Measurements from ENCODE around the gene CDK10. TPM values are rescaled to one million over a fixed set of nuclear protein-coding genes. Genes with fewer than 3 reads are reported as not detected.

The CDK10 gene
- polyA plus RNA-seq, 1 donor from 2014 or later: 126 TPM

GRCh38 chr16:89655062-89655643 lies 31.3 kb upstream of the CDK10 start:
- H3K4me3 ChIP-seq (ENCODE audit: low read length): no peak overlapping the region
- H3K36me3 ChIP-seq (ENCODE audit: insufficient read depth, low read length): peaks cover 1% of the 10 kb centered on the region
- H3K27ac ChIP-seq (ENCODE audit: low read length): no peak overlapping the region
- H3K9me3 ChIP-seq (ENCODE audit: low read length): no peaks in the 10 kb centered on the region
- H3K9ac ChIP-seq (ENCODE audit: low read length): no peak overlapping the region
- TF ChIP-seq MXI1 (conservative IDR thresholded peaks at IDR 0.05; ENCODE audit: poor library complexity, severe bottlenecking) (no peak), RAD21 (conservative IDR thresholded peaks at IDR 0.05) (no peak), EZH2 (IDR thresholded peaks at IDR 0.05; ENCODE audit: borderline replicate concordance, insufficient read depth, low read length, poor library complexity, severe bottlenecking) (no peak), REST (IDR thresholded peaks at IDR 0.05; ENCODE audit: borderline replicate concordance) (no peak), POLR2AphosphoS5 (IDR thresholded peaks at IDR 0.05) (no peak), EP300 (conservative IDR thresholded peaks at IDR 0.05; ENCODE audit: poor library complexity, severe bottlenecking) (no peak), CTCF (IDR thresholded peaks at IDR 0.05; ENCODE audit: poor library complexity, severe bottlenecking) (no peak), SMC3 (conservative IDR thresholded peaks at IDR 0.05; ENCODE audit: poor library complexity) (no peak), TAF1 (IDR thresholded peaks at IDR 0.05; ENCODE audit: low read depth) (no peak)
- no peak overlapping the region for H2AFZ ChIP-seq (ENCODE audit: low read depth, low read length)
- H3F3A ChIP-seq (ENCODE audit: insufficient read depth, low read length, poor library complexity, severe bottlenecking): no peaks in the 10 kb centered on the region
- H3K4me2 ChIP-seq (ENCODE audit: low read length): no peak overlapping the region
- H3K27me3 ChIP-seq (ENCODE audit: insufficient read depth, low read depth, low read length): no peaks in the 10 kb centered on the region
- no peaks in the 10 kb centered on the region for H3K9me2 ChIP-seq (ENCODE audit: insufficient read depth, low read length)
- peaks cover 43% of the 10 kb centered on the region for H3K79me2 ChIP-seq (replicated peaks; ENCODE audit: insufficient read depth, low read length)
- H4K20me1 ChIP-seq (ENCODE audit: insufficient read depth): no peaks in the 10 kb centered on the region

GRCh38 chr16:89656435-89657121 lies 29.9 kb upstream of the CDK10 start:
- Histone ChIP-seq H3K36me3 (ENCODE audit: insufficient read depth, low read length) (peaks cover 11% of the 10 kb centered on the region), H4K20me1 (ENCODE audit: insufficient read depth) (no peaks in the 10 kb centered on the region), H2AFZ (ENCODE audit: low read depth, low read length) (no peak overlapping the region), H3K9ac (ENCODE audit: low read length) (peak overlapping the region; percentile 84), H3K9me2 (ENCODE audit: insufficient read depth, low read length) (no peaks in the 10 kb centered on the region), H3K27me3 (ENCODE audit: insufficient read depth, low read depth, low read length) (no peaks in the 10 kb centered on the region), H3K4me3 (ENCODE audit: low read length) (peak overlapping the region; percentile 94), H3K27ac (ENCODE audit: low read length) (peak overlapping the region; percentile 66), H3K79me2 (replicated peaks; ENCODE audit: insufficient read depth, low read length) (peaks cover 43% of the 10 kb centered on the region), H3K9me3 (ENCODE audit: low read length) (no peaks in the 10 kb centered on the region), H3K4me2 (ENCODE audit: low read length) (peak overlapping the region; percentile 54), H3F3A (ENCODE audit: insufficient read depth, low read length, poor library complexity, severe bottlenecking) (no peaks in the 10 kb centered on the region)
- TF ChIP-seq RAD21 (conservative IDR thresholded peaks at IDR 0.05) (no peak), POLR2AphosphoS5 (IDR thresholded peaks at IDR 0.05) (no peak), MXI1 (conservative IDR thresholded peaks at IDR 0.05; ENCODE audit: poor library complexity, severe bottlenecking) (no peak), SMC3 (conservative IDR thresholded peaks at IDR 0.05; ENCODE audit: poor library complexity) (no peak), TAF1 (IDR thresholded peaks at IDR 0.05; ENCODE audit: low read depth) (no peak), EP300 (conservative IDR thresholded peaks at IDR 0.05; ENCODE audit: poor library complexity, severe bottlenecking) (no peak), EZH2 (IDR thresholded peaks at IDR 0.05; ENCODE audit: borderline replicate concordance, insufficient read depth, low read length, poor library complexity, severe bottlenecking) (no peak), REST (IDR thresholded peaks at IDR 0.05; ENCODE audit: borderline replicate concordance) (no peak)

All from neural cell (in vitro differentiated cells).